Karpas-422 (cell line): ENCODE results near the gene KRT2. TPM values are rescaled to one million over a fixed set of nuclear protein-coding genes. Genes with fewer than 3 reads are reported as not detected.

Experiments used
- DNase-seq: peaks from one replicate; pipeline ENCODE4 v3.0.0-alpha.2; 2015
- H2AFZ ChIP-seq: fragments of 200-600 bp; sonication (generic); 2 replicates; pipeline ENCODE4 v1.6.1; 2014; ENCODE audit warnings: antibody characterized with exemption, low read length, mixed read lengths
- H3K27ac ChIP-seq: fragments of 200-600 bp; sonication (generic); 2 replicates; pipeline ENCODE4 v1.5.1; 2014; ENCODE audit warnings: mild to moderate bottlenecking, low read length, moderate library complexity
- H3K27me3 ChIP-seq: fragments of 200-600 bp; sonication (generic); 2 replicates; pipeline ENCODE4 v1.6.1; 2014; ENCODE audit warnings: low read length, mixed read lengths
- H3K36me3 ChIP-seq: fragments of 200-600 bp; sonication (generic); 2 replicates; pipeline ENCODE4 v1.6.1; 2014; ENCODE audit warnings: low read length, mixed read lengths; ENCODE audit not compliant: insufficient read depth
- H3K4me1 ChIP-seq: fragments of 200-600 bp; sonication (generic); 2 replicates; pipeline ENCODE4 v1.6.1; 2014; ENCODE audit warnings: mild to moderate bottlenecking, low read length, mixed read lengths
- H3K4me2 ChIP-seq: fragments of 200-600 bp; sonication (generic); 2 replicates; pipeline ENCODE4 v1.6.1; 2014; ENCODE audit warnings: low read length, low read depth, mild to moderate bottlenecking; ENCODE audit not compliant: poor library complexity, severe bottlenecking
- H3K4me3 ChIP-seq: fragments of 200-600 bp; sonication (generic); 2 replicates; pipeline ENCODE4 v1.5.1; 2014; ENCODE audit warnings: mild to moderate bottlenecking, antibody characterized with exemption, low read length, mixed read lengths
- H3K79me2 ChIP-seq: fragments of 200-600 bp; sonication (generic); 2 replicates; pipeline ENCODE4 v1.6.1; 2014; ENCODE audit warnings: mild to moderate bottlenecking, low read length, mixed read lengths
- H3K9ac ChIP-seq: fragments of 200-600 bp; sonication (generic); 2 replicates; pipeline ENCODE4 v1.6.0; 2014; ENCODE audit warnings: low read length
- H3K9me2 ChIP-seq: fragments of 200-600 bp; sonication (generic), shearing (Covaris generic); replicated peaks from 2 replicates; pipeline ENCODE4 v1.6.0; 2014; ENCODE audit warnings: mild to moderate bottlenecking, low read length, moderate library complexity; ENCODE audit not compliant: insufficient read depth
- H3K9me3 ChIP-seq: fragments of 300-700, 200-600 bp; sonication (generic); 2 replicates; pipeline ENCODE4 v1.6.1; 2014; ENCODE audit warnings: low read length, mixed read lengths
- H4K20me1 ChIP-seq: fragments of 200-600 bp; sonication (generic); 2 replicates; pipeline ENCODE4 v1.6.1; 2014; ENCODE audit warnings: mild to moderate bottlenecking, antibody characterized with exemption, low read length, low read depth; ENCODE audit not compliant: insufficient read depth
- total RNA-seq: library from RNA; depleted of rRNA; stranded (reverse); fragments of >200 nt; shearing (Covaris generic); gene quantifications from 2 replicates; pipeline ENCODE4 v1.2.3, GENCODE V29; 2014; ENCODE audit warnings: low replicate concordance

The KRT2 gene
- total RNA-seq, 1 experiment from 2014 or later = not detected

- H3K79me2 ChIP-seq = no peaks in the 10 kb centered on the region
- H3K4me3 ChIP-seq = no peak overlapping the region
- no peak overlapping the region for H2AFZ ChIP-seq
- H3K9ac ChIP-seq = no peak overlapping the region
- no peaks in the 10 kb centered on the region; the same call in 1 of the 2 replicates for H3K27me3 ChIP-seq
- no peak overlapping the region for H3K4me2 ChIP-seq
- DNase-seq = no peak
- H4K20me1 ChIP-seq = no peaks in the 10 kb centered on the region; the same call in 1 of the 2 replicates
- H3K27ac ChIP-seq = no peak overlapping the region
- H3K36me3 ChIP-seq = no peaks in the 10 kb centered on the region
- H3K9me3 ChIP-seq = no peaks in the 10 kb centered on the region
- no peaks in the 10 kb centered on the region for H3K9me2 ChIP-seq
- H3K4me1 ChIP-seq = no peaks in the 10 kb centered on the region
Observed at GRCh38 chr12:52631676-52632459, 20.1 kb downstream of the KRT2 start.

GRCh38 chr12:52631264-52631663 is 20.7 kb downstream of the KRT2 start:
- Histone ChIP-seq H3K9me3 (no peaks in the 10 kb centered on the region), H3K9me2 (no peaks in the 10 kb centered on the region), H3K36me3 (no peaks in the 10 kb centered on the region), H3K27me3 (no peaks in the 10 kb centered on the region; the same call in 1 of the 2 replicates), H3K27ac (no peak overlapping the region), H3K79me2 (no peaks in the 10 kb centered on the region), H3K4me1 (no peaks in the 10 kb centered on the region), H3K9ac (no peak overlapping the region), H3K4me3 (no peak overlapping the region), H3K4me2 (no peak overlapping the region), H4K20me1 (no peaks in the 10 kb centered on the region; the same call in 1 of the 2 replicates), H2AFZ (no peak overlapping the region)
- no peak for DNase-seq

DNA sequence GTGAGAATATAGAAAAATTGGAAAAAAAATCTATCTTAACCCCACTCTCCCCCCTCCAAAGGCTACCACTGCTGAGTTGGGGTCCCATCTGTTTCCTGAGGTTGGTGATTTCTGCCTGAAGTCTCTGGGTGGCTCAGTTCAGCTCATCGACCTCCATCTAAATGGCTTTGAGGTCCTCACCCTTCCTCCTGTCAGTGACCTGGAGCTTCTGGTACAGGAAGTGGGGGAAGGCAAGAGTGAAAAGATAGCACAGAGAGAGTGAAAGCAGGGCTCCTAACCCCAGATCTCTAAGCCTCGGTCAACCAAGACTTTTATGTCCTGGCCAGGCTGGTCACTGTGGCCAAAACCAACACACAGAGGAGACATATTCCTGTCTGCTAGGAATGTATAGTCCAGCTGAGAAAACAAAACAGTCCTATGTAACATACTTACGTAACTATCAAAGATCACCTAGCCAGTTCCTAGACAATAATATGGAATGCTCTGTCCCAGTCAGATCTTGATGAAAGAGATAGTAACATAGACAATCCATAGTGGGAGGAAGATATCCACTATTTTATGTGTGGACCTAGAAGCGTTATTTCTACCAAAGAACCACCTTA is 21.3 kb downstream of the KRT2 start:
- Histone ChIP-seq H3K36me3 (no peaks in the 10 kb centered on the region), H3K4me1 (no peaks in the 10 kb centered on the region), H4K20me1 (no peaks in the 10 kb centered on the region; the same call in 1 of the 2 replicates), H3K27me3 (no peaks in the 10 kb centered on the region; the same call in 1 of the 2 replicates), H3K9me3 (no peaks in the 10 kb centered on the region), H3K4me3 (no peak overlapping the region), H3K9ac (no peak overlapping the region), H3K79me2 (no peaks in the 10 kb centered on the region), H3K4me2 (no peak overlapping the region), H3K9me2 (no peaks in the 10 kb centered on the region), H2AFZ (no peak overlapping the region), H3K27ac (no peak overlapping the region)
- no peak for DNase-seq

- H3K9me2 ChIP-seq = no peaks in the 10 kb centered on the region
- no peak for DNase-seq
- H3K4me1 ChIP-seq = no peaks in the 10 kb centered on the region
- H4K20me1 ChIP-seq = no peaks in the 10 kb centered on the region; the same call in 1 of the 2 replicates
- H3K4me2 ChIP-seq = no peak overlapping the region
- H2AFZ ChIP-seq = no peak overlapping the region
- no peaks in the 10 kb centered on the region for H3K9me3 ChIP-seq
- no peak overlapping the region for H3K9ac ChIP-seq
- no peak overlapping the region for H3K4me3 ChIP-seq
- H3K79me2 ChIP-seq = no peaks in the 10 kb centered on the region
- no peaks in the 10 kb centered on the region for H3K36me3 ChIP-seq
- H3K27ac ChIP-seq = no peak overlapping the region
- no peaks in the 10 kb centered on the region; the same call in 1 of the 2 replicates for H3K27me3 ChIP-seq
Observed at GRCh38 chr12:52630008-52630500, 22.0 kb downstream of the KRT2 start.

- Histone ChIP-seq H2AFZ (no peak overlapping the region), H3K79me2 (no peaks in the 10 kb centered on the region), H3K9ac (no peak overlapping the region), H3K4me1 (no peaks in the 10 kb centered on the region), H3K4me2 (no peak overlapping the region), H3K4me3 (no peak overlapping the region), H3K27me3 (no peaks in the 10 kb centered on the region; the same call in 1 of the 2 replicates), H3K9me2 (no peaks in the 10 kb centered on the region), H4K20me1 (no peaks in the 10 kb centered on the region; the same call in 1 of the 2 replicates), H3K9me3 (no peaks in the 10 kb centered on the region), H3K36me3 (no peaks in the 10 kb centered on the region), H3K27ac (no peak overlapping the region)
- no peak for DNase-seq
Observed at GRCh38 chr12:52629281-52630007, 22.6 kb downstream of the KRT2 start.

- H3K4me2 ChIP-seq = no peak overlapping the region
- no peak for DNase-seq
- no peaks in the 10 kb centered on the region for H3K36me3 ChIP-seq
- H3K9me3 ChIP-seq = no peaks in the 10 kb centered on the region
- H3K27me3 ChIP-seq = no peaks in the 10 kb centered on the region
- H3K27ac ChIP-seq = no peak overlapping the region
- no peaks in the 10 kb centered on the region; the same call in 1 of the 2 replicates for H4K20me1 ChIP-seq
- H3K4me1 ChIP-seq = no peaks in the 10 kb centered on the region
- H3K79me2 ChIP-seq = no peaks in the 10 kb centered on the region
- no peaks in the 10 kb centered on the region for H3K9me2 ChIP-seq
- no peak overlapping the region for H3K4me3 ChIP-seq
- H3K9ac ChIP-seq = no peak overlapping the region
- no peak overlapping the region for H2AFZ ChIP-seq
Observed at GRCh38 chr12:52628841-52629240, 23.2 kb downstream of the KRT2 start.

GRCh38 chr12:52628111-52628507 is 23.9 kb downstream of the KRT2 start:
- Histone ChIP-seq H3K27me3 (0 out of 2 replicates have a peak, but pooled peaks cover under 1% of the 10 kb centered on the region), H3K27ac (no peak overlapping the region), H3K4me2 (no peak overlapping the region), H3K9me3 (no peaks in the 10 kb centered on the region), H3K4me1 (no peaks in the 10 kb centered on the region), H4K20me1 (no peaks in the 10 kb centered on the region; the same call in 1 of the 2 replicates), H3K79me2 (no peaks in the 10 kb centered on the region), H2AFZ (no peak overlapping the region), H3K36me3 (no peaks in the 10 kb centered on the region), H3K9ac (no peak overlapping the region), H3K9me2 (no peaks in the 10 kb centered on the region), H3K4me3 (no peak overlapping the region)
- DNase-seq = no peak
